CD1c-positive myeloid dendritic cell (primary cell): ENCODE results near the gene CGB5.

ENCODE experiments used
- DNase-seq: peaks from one replicate; pipeline ENCODE4 v3.0.0-alpha.2; 2016; ENCODE audit errors: extremely low spot score

CGB5 gene

GRCh38 chr19:49086296-49086695, 42.6 kb downstream of the CGB5 start:
- DNase-seq, result no peak

GRCh38 chr19:49091391-49092038, 47.9 kb downstream of the CGB5 start:
- DNase-seq, result no peak

- DNase-seq, result no peak
Observed at GRCh38 chr19:49092686-49093085, 49.0 kb downstream of the CGB5 start.
